Vagina (tissue), 2 donors: ENCODE measurements around the gene GPR161.

ENCODE experiments used
- CTCF ChIP-seq, 3 experiments: fragments of 450-650 bp in 2 of 3; fragments of 200-600 bp in 1 of 3; sonication (generic) in 1 of 3; IDR thresholded peaks; one replicate each; pipeline ENCODE4 v1.5.1; 2017 to 2019; ENCODE audit warnings: antibody characterized with exemption in 3 of 3, mild to moderate bottlenecking in 2 of 3, moderate library complexity in 2 of 3
- POLR2A ChIP-seq, 2 donors: fragments of 450-650 bp; IDR thresholded peaks; one replicate each; pipeline ENCODE4 v1.6.1; 2017; ENCODE audit warnings: antibody characterized with exemption in 2 of 2, mild to moderate bottlenecking in 2 of 2, moderate library complexity in 2 of 2

- TF ChIP-seq CTCF (IDR thresholded peaks at IDR 0.05): no peak
- TF ChIP-seq POLR2A (IDR thresholded peaks at IDR 0.05): no peak
These were observed 43.4 kb upstream of the GPR161 start for GRCh38 chr1:168180148-168180524.
